AG04449 (cell line): ENCODE data around the gene ABCC3.

Experiments used
- CTCF ChIA-PET: fragments of 350-600 bp; formaldehyde crosslinking; extraction: SDS; loops from one replicate; lab custom pipeline; 2021; ENCODE audit warnings: antibody characterized with exemption; lab: Yijun Ruan, JAX
- POLR2A ChIA-PET: fragments of 400-600, 350-600 bp; formaldehyde crosslinking; extraction: SDS; loops from one replicate; lab custom pipeline; 2020; ENCODE audit warnings: antibody characterized with exemption, inconsistent platforms; lab: Yijun Ruan, JAX
- DNase-seq: peaks from one replicate; pipeline ENCODE4 v3.0.0-alpha.2; 2010; ENCODE audit warnings: low read depth, low spot score
- H3K4me3 ChIP-seq: 2 replicates; pipeline ENCODE4 v1.5.1; 2011; ENCODE audit warnings: low read depth, mild to moderate bottlenecking, control low read depth, low read length
- TF ChIP-seq, protein P1 (sequence below): IDR thresholded peaks from one replicate; pipeline ENCODE4 v1.5.1; 2011; ENCODE audit warnings: mild to moderate bottlenecking, moderate library complexity, low read length, control low read depth, inconsistent platforms; ENCODE audit not compliant: insufficient read depth; ENCODE audit errors: missing control alignments

Gene ABCC3

DNA sequence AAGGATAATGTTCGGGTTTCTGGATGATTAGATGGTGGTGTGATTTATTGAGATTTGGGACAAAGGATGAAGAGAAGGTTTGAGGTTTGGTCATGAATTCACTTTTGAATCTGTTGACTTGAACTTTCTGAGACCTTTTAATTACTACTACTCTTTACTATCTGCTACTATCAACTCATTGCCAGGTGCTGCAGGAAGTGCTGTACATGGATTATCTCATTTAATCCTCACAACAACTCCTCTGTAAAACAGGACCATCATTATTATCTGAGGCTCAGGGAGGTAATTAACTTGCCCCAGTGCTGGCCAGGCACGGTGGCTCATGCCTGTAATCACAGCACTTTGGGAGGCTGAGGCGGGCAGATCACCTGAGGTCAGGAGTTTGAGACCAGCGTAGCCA, 76.0 kb downstream of the ABCC3 start:
- POLR2A ChIA-PET: no interaction called here
- TF ChIP-seq, protein P1, sequence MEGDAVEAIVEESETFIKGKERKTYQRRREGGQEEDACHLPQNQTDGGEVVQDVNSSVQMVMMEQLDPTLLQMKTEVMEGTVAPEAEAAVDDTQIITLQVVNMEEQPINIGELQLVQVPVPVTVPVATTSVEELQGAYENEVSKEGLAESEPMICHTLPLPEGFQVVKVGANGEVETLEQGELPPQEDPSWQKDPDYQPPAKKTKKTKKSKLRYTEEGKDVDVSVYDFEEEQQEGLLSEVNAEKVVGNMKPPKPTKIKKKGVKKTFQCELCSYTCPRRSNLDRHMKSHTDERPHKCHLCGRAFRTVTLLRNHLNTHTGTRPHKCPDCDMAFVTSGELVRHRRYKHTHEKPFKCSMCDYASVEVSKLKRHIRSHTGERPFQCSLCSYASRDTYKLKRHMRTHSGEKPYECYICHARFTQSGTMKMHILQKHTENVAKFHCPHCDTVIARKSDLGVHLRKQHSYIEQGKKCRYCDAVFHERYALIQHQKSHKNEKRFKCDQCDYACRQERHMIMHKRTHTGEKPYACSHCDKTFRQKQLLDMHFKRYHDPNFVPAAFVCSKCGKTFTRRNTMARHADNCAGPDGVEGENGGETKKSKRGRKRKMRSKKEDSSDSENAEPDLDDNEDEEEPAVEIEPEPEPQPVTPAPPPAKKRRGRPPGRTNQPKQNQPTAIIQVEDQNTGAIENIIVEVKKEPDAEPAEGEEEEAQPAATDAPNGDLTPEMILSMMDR: no peak
- H3K4me3 ChIP-seq: no peak overlapping the region
- DNase-seq: no peak
- CTCF ChIA-PET: no interaction called here

GRCh38 chr17:50712641-50713040, 78.0 kb downstream of the ABCC3 start:
- ChIA-PET POLR2A (no interaction called here), CTCF (interaction anchor here (1.2 kb wide), 1 partner anchor 87 kb away, joined by 3 read pairs; no protein-coding TSS in a partner anchor)
- no peak overlapping the region for H3K4me3 ChIP-seq
- TF ChIP-seq, protein P1: no peak
- no peak for DNase-seq

- POLR2A ChIA-PET: no interaction called here
- TF ChIP-seq, protein P1: no peak
- no peak overlapping the region for H3K4me3 ChIP-seq
- CTCF ChIA-PET: no interaction called here
- DNase-seq: no peak
Observed at GRCh38 chr17:50715471-50715870, 80.8 kb downstream of the ABCC3 start.

DNA sequence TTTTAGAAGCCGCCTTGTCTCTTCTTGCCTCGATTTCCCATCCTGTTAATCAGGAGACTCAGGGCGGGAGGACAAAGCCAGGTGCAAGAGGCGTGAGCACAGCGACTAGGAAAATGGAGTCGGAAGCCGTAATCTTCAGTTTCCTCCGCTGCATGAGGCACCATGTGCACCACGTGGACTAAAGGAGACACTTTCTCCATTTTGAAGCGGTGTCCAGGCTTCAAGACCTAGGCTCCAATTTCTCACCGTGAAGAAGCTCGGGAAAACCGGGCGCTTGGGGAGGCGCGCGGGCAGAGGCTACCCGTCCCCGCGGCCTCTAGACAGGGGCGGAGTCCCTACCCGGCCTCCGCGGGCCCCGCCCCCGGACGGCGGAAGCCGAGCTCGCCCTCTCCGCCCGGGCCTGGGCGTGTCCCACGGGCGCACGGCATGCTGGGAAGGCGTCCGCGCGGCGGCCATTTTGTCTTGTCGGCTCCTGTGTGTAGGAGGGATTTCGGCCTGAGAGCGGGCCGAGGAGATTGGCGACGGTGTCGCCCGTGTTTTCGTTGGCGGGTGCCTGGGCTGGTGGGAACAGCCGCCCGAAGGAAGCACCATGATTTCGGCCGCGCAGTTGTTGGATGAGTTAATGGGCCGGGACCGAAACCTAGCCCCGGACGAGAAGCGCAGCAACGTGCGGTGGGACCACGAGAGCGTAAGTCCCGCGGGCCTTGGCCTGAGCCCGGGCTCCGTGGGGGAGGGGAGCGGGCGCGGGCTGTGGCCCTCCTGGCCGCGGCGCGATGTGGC, 84.7 kb downstream of the ABCC3 start, which contains the start of gene LUC7L3:
Gene LUC7L3 (plus strand): TSS at position 460 of the 780 bp plus-strand sequence. CDS start 130 bp downstream, at position 590.
- DNase-seq: peak; percentile 52
- peak within 1 kb of the TSS; percentile 93 for H3K4me3 ChIP-seq
- CTCF ChIA-PET: interaction anchor here (1.4 to 2.1 kb wide), 2 partner anchors 24 to 44 kb away, joined by 3 to 9 read pairs; no protein-coding TSS in a partner anchor
- TF ChIP-seq, protein P1: no peak
- POLR2A ChIA-PET: interaction anchor here (0.6 to 1.0 kb wide), 2 partner anchors 11 to 44 kb away, joined by 3 to 13 read pairs; partner anchors contain the start of gene ANKRD40

- POLR2A ChIA-PET: interaction anchor here (0.6 to 1.0 kb wide), 2 partner anchors 12 to 13 kb away, joined by 3 to 13 read pairs; partner anchors contain the start of gene ANKRD40
- peak overlapping the region; percentile 93 for H3K4me3 ChIP-seq
- DNase-seq: no peak
- CTCF ChIA-PET: interaction anchor here (2.1 kb wide), 1 partner anchor 25 kb away, joined by 9 read pairs; no protein-coding TSS in a partner anchor
- TF ChIP-seq, protein P1: no peak
Observed at GRCh38 chr17:50719924-50720794, 85.5 kb downstream of the ABCC3 start.
